Tongue (tissue), 2 donors: ENCODE results near the gene SAP25. TPM values are rescaled to one million over a fixed set of nuclear protein-coding genes. Genes with fewer than 3 reads are reported as not detected.

Source experiments
- DNase-seq: peaks from one replicate; pipeline ENCODE4 v3.0.0-alpha.2; 2015
- total RNA-seq: library from RNA; depleted of rRNA; stranded (reverse); fragments of >200 nt; gene quantifications from one replicate; pipeline ENCODE4 v1.2.3, GENCODE V29; 2014

SAP25 gene
- total RNA-seq = 2.9 TPM

- no peak for DNase-seq
Measured at GRCh38 chr7:100573691-100574361, at the start of gene SAP25. Gene SAP25, minus strand, starts transcription at chr7:100573900. Its CDS starts 158 bp downstream, at chr7:100573742.

- no peak for DNase-seq
Measured at GRCh38 chr7:100621554-100621953, 47.9 kb upstream of the SAP25 start.

GRCh38 chr7:100620804-100621203 is 47.1 kb upstream of the SAP25 start:
- no peak for DNase-seq

- no peak for DNase-seq
Measured at GRCh38 chr7:100620239-100620638, 46.5 kb upstream of the SAP25 start.

GRCh38 chr7:100614308-100614861 is 40.7 kb upstream of the SAP25 start:
- DNase-seq = no peak

- DNase-seq = no peak
Measured at GRCh38 chr7:100613412-100614175, 39.9 kb upstream of the SAP25 start.

GRCh38 chr7:100612730-100613390 is 39.2 kb upstream of the SAP25 start:
- DNase-seq = peak; percentile 37

- DNase-seq = peak; percentile 100
Measured at GRCh38 chr7:100611983-100612729, 38.5 kb upstream of the SAP25 start, which contains the start of gene MOSPD3. Gene MOSPD3, plus strand, starts transcription at chr7:100612540. Its CDS starts 252 bp downstream, at chr7:100612792.

- no peak for DNase-seq
Measured at GRCh38 chr7:100609958-100610357, 36.3 kb upstream of the SAP25 start.

- no peak for DNase-seq
Measured at GRCh38 chr7:100607111-100607510, 33.4 kb upstream of the SAP25 start.

GRCh38 chr7:100606313-100606712 is 32.6 kb upstream of the SAP25 start:
- no peak for DNase-seq

GRCh38 chr7:100604976-100605911 is 31.5 kb upstream of the SAP25 start:
- peak; percentile 28 for DNase-seq

- peak; percentile 79 for DNase-seq
Measured at GRCh38 chr7:100604028-100604975, 30.6 kb upstream of the SAP25 start.

GRCh38 chr7:100603726-100604027 is 30.0 kb upstream of the SAP25 start:
- peak; percentile 30 for DNase-seq

- DNase-seq = peak; percentile 85
Measured at GRCh38 chr7:100602889-100603725, 29.4 kb upstream of the SAP25 start.

GRCh38 chr7:100600730-100601038 is 27.0 kb upstream of the SAP25 start:
- DNase-seq = no peak

- DNase-seq = no peak
Measured at GRCh38 chr7:100599911-100600729, 26.4 kb upstream of the SAP25 start.

GRCh38 chr7:100598425-100598824 is 24.7 kb upstream of the SAP25 start:
- no peak for DNase-seq
